ENCODE results near the gene KCNE3. TPM values are rescaled to one million over a fixed set of nuclear protein-coding genes. Genes with fewer than 3 reads are reported as not detected.

KCNE3 gene
- total RNA-seq (10 to 100 TPM in 2 of 9 donors, 1 to 10 TPM in 7; 4.5 to 23.2 (median 8.0) TPM), polyA plus RNA-seq (1 to 10 TPM; 1.1 to 4.7 (median 1.6) TPM)
- long read RNA-seq, donor 1: 0 reads
- long read RNA-seq, donor 2, transcript KCNE3-202 (2 exons, 935 nt): major isoform, 5 of 5 reads
- long read RNA-seq, donor 2, partial matches to known transcripts: 0 of 5 reads
- long read RNA-seq, donor 2, other reads (novel, unspliced or antisense): 0 of 5 reads
- long read RNA-seq, donor 3: 0 reads
- long read RNA-seq, donor 4, partial matches to known transcripts: 0 of 1 reads
- long read RNA-seq, donor 4, other reads (novel, unspliced or antisense): 1 of 1 reads
- long read RNA-seq, donor 5, partial matches to known transcripts: 0 of 10 reads
- long read RNA-seq, donor 5, other reads (novel, unspliced or antisense): 5 of 10 reads
- long read RNA-seq, donor 6, partial matches to known transcripts: 0 of 1 reads
- long read RNA-seq, donor 6, other reads (novel, unspliced or antisense): 0 of 1 reads
- long read RNA-seq, donor 7, partial matches to known transcripts: 0 of 1 reads
- long read RNA-seq, donor 7, other reads (novel, unspliced or antisense): 0 of 1 reads
- long read RNA-seq, donor 8, partial matches to known transcripts: 0 of 4 reads
- long read RNA-seq, donor 8, other reads (novel, unspliced or antisense): 0 of 4 reads
- long read RNA-seq, donor 9, partial matches to known transcripts: 0 of 2 reads
- long read RNA-seq, donor 9, other reads (novel, unspliced or antisense): 0 of 2 reads
- long read RNA-seq, donor 10: 0 reads

DNA sequence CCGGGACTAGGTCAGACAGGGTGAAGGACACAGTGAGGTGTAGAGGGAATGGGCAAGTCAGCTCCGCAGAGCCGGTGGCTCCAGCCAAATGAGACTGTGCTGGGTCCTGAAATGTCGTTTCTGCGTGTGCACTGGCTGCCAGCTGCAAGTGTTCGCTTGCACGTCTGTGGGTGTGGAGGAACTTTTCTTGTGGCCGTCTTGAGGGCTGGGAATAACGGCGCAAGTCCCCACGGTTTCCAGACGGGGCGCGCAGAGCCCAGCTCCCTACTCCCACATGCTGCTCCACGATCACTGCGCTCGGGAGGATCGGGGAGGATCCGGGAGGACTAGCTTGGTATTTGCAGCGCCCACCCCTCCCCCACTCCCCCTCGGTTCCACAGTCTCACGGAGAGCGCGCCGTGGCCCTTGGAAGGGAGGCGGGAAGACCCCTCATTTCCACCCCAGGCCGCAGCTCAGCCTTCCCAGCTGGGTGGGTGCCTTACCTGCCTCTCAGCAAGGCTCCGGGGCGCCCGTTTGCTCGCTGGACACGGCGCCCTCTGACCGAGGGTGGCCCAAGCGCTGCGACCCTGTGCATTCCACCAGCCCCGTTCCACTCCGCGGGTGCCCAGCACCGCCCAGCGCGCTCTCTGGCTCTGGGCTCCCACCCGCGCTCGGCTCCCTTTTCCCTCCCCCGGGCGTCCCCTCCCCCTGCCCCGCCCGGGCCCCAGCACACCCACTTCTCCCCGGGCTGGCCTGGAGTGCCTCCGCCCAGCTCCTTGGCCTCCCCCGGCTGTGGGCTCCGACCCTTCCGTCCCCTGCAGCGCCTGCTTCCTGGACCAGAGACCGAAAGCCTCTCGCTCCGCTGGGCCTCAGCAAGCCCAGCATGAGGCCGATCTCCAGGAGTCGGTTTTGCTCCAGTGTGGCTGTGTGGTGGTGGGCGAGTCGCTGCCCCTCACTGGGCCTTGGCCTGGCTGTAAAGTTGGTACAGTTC is at the start of gene KCNE3:
TSS of gene KCNE3 (minus strand) at position 634 of the 970 bp plus-strand sequence. CDS start 9,986 bp downstream, outside the sequence.
- Histone ChIP-seq H3K4me3 (peak within 1 kb of the TSS in 2 of 4 donors; percentile 6 to 56), H3K27me3 (no peaks in the 10 kb centered on the region), H3K27ac (peak within 1 kb of the TSS in 2 of 5 donors; percentile 6 to 15), H3K36me3 (replicated peaks in 1 of 2) (no peaks in the 10 kb centered on the region), H3K4me1 (replicated peaks in 1 of 2) (peaks cover under 1 to 2% of the 10 kb centered on the region in 2 donors), H3K9me3 (replicated peaks in 1 of 3) (no peaks in the 10 kb centered on the region)
- peak in 5 of 7 donors; percentile 13 to 53 (median 29) for DNase-seq
- no peak for TF ChIP-seq POLR2A (IDR thresholded peaks at IDR 0.05)
- TF ChIP-seq, protein P1, sequence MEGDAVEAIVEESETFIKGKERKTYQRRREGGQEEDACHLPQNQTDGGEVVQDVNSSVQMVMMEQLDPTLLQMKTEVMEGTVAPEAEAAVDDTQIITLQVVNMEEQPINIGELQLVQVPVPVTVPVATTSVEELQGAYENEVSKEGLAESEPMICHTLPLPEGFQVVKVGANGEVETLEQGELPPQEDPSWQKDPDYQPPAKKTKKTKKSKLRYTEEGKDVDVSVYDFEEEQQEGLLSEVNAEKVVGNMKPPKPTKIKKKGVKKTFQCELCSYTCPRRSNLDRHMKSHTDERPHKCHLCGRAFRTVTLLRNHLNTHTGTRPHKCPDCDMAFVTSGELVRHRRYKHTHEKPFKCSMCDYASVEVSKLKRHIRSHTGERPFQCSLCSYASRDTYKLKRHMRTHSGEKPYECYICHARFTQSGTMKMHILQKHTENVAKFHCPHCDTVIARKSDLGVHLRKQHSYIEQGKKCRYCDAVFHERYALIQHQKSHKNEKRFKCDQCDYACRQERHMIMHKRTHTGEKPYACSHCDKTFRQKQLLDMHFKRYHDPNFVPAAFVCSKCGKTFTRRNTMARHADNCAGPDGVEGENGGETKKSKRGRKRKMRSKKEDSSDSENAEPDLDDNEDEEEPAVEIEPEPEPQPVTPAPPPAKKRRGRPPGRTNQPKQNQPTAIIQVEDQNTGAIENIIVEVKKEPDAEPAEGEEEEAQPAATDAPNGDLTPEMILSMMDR (IDR thresholded peaks at IDR 0.05): no peak
- WGBS, 4 donors: 17 to 33% (median 19%) methylated on average over 12 to 62 of the region's 62 CpGs
- intact Hi-C loops (cut with DNase I): no loop called here

DNA sequence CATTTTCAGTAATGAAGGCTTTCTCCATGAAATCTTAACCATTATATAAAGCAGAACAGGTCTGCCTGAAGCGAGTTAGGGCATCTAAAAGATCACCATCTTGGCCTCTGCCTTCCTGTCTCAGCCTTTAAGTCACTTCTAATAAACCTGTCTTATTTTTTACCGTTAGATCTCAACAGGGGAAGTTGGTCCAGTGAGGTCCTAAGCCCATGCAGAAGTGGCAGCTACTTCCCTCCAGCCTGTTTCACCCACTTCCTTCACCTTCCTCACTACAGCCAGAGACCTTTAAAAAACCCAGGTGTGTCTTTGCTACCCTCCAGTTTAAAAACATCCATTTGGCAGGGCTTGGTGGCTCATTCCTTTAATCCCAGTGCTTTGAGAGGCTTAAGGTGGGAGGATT is 40.2 kb upstream of the KCNE3 start:
- Histone ChIP-seq H3K27me3 (no peaks in the 10 kb centered on the region), H3K36me3 (replicated peaks in 1 of 2) (no peaks in the 10 kb centered on the region), H3K4me3 (no peak overlapping the region), H3K9me3 (replicated peaks in 1 of 3) (peaks cover 0 to 4% (median 0%) of the 10 kb centered on the region in 3 donors), H3K4me1 (replicated peaks in 1 of 2) (no peaks in the 10 kb centered on the region), H3K27ac (no peak overlapping the region)
- DNase-seq: no peak
- intact Hi-C loops (cut with DNase I): no loop called here
- 65 to 81% (median 77%) methylated on average over 2 of the region's 2 CpGs for WGBS, 4 donors
- TF ChIP-seq, protein P1 (IDR thresholded peaks at IDR 0.05): no peak
- TF ChIP-seq POLR2A (IDR thresholded peaks at IDR 0.05): no peak

DNA sequence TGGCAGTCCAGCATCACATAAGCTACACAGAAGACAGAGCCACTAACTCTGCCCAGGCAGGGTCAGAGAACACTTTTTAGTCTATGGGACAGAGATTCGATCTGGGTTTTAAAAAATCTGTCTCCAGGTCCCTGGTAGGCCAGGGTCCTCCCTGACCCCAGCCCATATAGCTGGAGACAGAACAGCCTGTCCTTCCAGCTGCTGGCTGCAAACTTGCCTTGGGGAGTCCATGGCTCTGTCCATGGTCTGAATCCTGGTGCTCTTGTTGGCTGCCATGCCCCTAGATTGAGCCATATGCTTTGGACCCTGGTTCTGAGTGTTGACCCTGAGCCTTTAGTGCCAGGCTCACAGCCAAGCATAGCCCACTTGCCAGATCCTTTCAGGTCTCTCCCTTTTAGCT is 39.5 kb upstream of the KCNE3 start:
- 80 to 100% (median 93%) methylated on average over 1 of the region's 1 CpG for WGBS, 4 donors

More for the DNA sequence above, 39.5 kb upstream of the KCNE3 start:
- Histone ChIP-seq H3K4me3 (no peak overlapping the region), H3K4me1 (replicated peaks in 1 of 2) (no peaks in the 10 kb centered on the region), H3K36me3 (replicated peaks in 1 of 2) (no peaks in the 10 kb centered on the region), H3K9me3 (replicated peaks in 1 of 3) (peaks cover 0 to 4% (median 0%) of the 10 kb centered on the region in 3 donors), H3K27me3 (no peaks in the 10 kb centered on the region), H3K27ac (no peak overlapping the region)
- TF ChIP-seq, protein P1 (IDR thresholded peaks at IDR 0.05): no peak
- no peak for TF ChIP-seq POLR2A (IDR thresholded peaks at IDR 0.05)
- intact Hi-C loops (cut with DNase I): no loop called here
- no peak for DNase-seq
